Adrenal gland (tissue), 5 donors: ENCODE results near the gene AUTS2.

ENCODE experiments used
- CTCF ChIP-seq, 6 experiments: fragments of 450-650 bp in 4 of 6; fragments of 200-600 bp in 2 of 6; sonication (generic) in 1 of 6; IDR thresholded peaks; 1 replicate in 5 of 6; 2 replicates in 1 of 6; pipeline versions ENCODE4 v1.5.1 to v1.8.0; 2016 to 2021; ENCODE audit warnings: antibody characterized with exemption in 6 of 6, mild to moderate bottlenecking in 2 of 6, moderate library complexity in 1 of 6
- POLR2A ChIP-seq, 2 donors: fragments of 450-650 bp; IDR thresholded peaks; one replicate each; pipeline ENCODE4 v1.6.1; 2017; ENCODE audit warnings: antibody characterized with exemption in 2 of 2, mild to moderate bottlenecking in 2 of 2, moderate library complexity in 1 of 2
- donor health status: DM: no; HTN: no; CAD: no.

- no peak for TF ChIP-seq CTCF (IDR thresholded peaks at IDR 0.05)
- no peak for TF ChIP-seq POLR2A (IDR thresholded peaks at IDR 0.05)
Observed at GRCh38 chr7:70787771-70788170, 1189.5 kb downstream of the AUTS2 start.
